Retinal pigment epithelial cell (primary cell): ENCODE measurements around the gene ITPA.

ENCODE experiments used
- DNase-seq: peaks from one replicate; pipeline ENCODE4 v3.0.0-alpha.2; 2010; ENCODE audit warnings: low read depth
- H3K4me3 ChIP-seq: 2 replicates; pipeline ENCODE4 v1.5.1; 2011; ENCODE audit warnings: mild to moderate bottlenecking, low read length, control low read depth, moderate library complexity
- TF ChIP-seq, protein P1 (sequence below): conservative IDR thresholded peaks from 2 replicates; pipeline ENCODE4 v1.5.1; 2011; ENCODE audit warnings: low read depth, low read length, control low read depth, inconsistent platforms

ITPA gene

DNA sequence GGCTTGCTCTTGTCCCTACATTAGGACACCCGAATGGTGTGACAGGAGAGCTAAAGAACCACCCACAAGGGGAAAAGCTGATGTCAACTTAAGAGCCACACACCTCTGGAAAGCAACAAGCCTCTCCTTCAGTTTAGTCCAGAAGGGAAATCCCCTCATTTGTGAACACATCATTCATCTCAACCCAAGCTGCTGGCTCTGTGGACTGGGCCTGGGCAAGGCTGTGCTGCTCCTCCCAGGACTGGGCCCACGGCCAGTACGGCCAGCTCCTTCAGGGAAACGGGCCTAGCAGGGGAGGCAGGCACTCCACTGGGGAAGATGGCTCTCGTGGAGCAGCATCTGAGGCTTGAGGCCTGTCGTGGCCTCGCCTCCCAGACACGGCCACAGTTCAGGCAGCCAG, 42.5 kb downstream of the ITPA start:
- DNase-seq, result no peak
- no peak overlapping the region for H3K4me3 ChIP-seq
- TF ChIP-seq, protein P1, sequence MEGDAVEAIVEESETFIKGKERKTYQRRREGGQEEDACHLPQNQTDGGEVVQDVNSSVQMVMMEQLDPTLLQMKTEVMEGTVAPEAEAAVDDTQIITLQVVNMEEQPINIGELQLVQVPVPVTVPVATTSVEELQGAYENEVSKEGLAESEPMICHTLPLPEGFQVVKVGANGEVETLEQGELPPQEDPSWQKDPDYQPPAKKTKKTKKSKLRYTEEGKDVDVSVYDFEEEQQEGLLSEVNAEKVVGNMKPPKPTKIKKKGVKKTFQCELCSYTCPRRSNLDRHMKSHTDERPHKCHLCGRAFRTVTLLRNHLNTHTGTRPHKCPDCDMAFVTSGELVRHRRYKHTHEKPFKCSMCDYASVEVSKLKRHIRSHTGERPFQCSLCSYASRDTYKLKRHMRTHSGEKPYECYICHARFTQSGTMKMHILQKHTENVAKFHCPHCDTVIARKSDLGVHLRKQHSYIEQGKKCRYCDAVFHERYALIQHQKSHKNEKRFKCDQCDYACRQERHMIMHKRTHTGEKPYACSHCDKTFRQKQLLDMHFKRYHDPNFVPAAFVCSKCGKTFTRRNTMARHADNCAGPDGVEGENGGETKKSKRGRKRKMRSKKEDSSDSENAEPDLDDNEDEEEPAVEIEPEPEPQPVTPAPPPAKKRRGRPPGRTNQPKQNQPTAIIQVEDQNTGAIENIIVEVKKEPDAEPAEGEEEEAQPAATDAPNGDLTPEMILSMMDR, result no peak

GRCh38 chr20:3255728-3256127, 46.4 kb downstream of the ITPA start:
- no peak overlapping the region for H3K4me3 ChIP-seq
- TF ChIP-seq, protein P1, result no peak
- no peak for DNase-seq

- TF ChIP-seq, protein P1, result no peak
- no peak for DNase-seq
- H3K4me3 ChIP-seq, result no peak overlapping the region
Measured at GRCh38 chr20:3258429-3258828, 49.1 kb downstream of the ITPA start.

DNA sequence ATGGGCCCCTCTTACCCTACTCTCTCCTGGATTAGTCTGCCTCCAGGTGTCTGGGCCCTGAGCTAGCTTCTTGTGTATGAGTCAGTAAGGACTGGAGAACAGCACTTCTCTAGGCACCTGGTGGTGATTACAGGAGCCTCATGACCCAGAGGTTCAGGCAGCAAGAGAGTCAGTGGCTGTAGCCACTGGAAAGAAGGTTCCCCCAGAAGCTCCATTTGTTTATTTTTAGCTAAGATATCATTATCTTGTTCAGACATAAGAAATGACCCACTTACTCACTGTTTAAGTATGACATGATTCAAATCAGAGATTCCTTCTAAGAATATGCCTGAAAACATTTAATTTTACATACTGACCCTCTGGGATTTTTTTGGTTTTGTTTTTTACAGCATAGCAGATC, 53.3 kb downstream of the ITPA start:
- H3K4me3 ChIP-seq, result no peak overlapping the region
- TF ChIP-seq, protein P1, result no peak
- DNase-seq, result no peak

GRCh38 chr20:3270051-3270450, 60.8 kb downstream of the ITPA start:
- TF ChIP-seq, protein P1, result no peak
- DNase-seq, result no peak
- no peak overlapping the region for H3K4me3 ChIP-seq

DNA sequence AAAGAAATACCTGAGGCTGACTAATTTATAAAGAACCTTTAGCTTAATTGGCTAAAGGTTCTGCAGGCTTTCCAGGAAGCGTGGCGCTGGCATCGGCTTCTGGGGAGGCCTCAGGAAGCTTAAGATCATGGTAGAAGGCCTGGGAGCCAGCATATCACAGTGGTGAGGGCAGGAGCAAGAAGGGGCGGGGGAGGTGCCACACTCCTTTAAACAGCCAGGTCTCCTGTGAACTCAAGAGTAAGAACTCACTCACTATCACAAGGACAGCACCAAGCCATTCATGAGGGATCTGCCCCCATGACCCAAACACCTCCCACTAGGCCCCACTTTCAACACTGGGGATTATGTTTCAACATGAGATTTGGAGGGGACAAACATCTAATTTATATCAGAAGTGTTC, 64.1 kb downstream of the ITPA start:
- TF ChIP-seq, protein P1, result no peak
- H3K4me3 ChIP-seq, result no peak overlapping the region

More for the DNA sequence above, 64.1 kb downstream of the ITPA start:
- no peak for DNase-seq
